ENCODE data around the gene SLC1A3.

The SLC1A3 gene

GRCh38 chr5:36654564-36654963 is 48.2 kb downstream of the SLC1A3 start:
- no peak for DNase-seq (ENCODE audit: low read depth, low spot score)

DNA sequence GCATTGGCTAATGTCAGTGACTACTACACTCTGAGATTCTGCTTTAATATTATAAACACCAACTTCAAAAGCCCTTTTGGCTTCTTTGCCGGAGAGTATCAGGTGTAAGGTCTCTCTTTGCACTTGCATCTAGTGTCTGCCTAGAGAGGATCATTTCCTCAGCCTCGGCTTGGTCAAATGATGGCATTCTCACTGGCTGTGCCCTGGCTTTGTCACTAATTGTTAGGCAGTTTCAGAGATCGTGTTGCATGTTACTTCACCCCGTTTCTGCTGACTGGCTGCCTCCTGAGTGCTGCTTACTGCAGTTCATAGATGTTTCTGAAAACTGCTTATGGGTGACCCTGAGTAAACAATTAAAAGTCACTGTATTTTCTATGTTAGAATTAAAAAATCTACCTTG is 48.8 kb downstream of the SLC1A3 start:
- no peak for DNase-seq (ENCODE audit: low read depth, low spot score)

DNA sequence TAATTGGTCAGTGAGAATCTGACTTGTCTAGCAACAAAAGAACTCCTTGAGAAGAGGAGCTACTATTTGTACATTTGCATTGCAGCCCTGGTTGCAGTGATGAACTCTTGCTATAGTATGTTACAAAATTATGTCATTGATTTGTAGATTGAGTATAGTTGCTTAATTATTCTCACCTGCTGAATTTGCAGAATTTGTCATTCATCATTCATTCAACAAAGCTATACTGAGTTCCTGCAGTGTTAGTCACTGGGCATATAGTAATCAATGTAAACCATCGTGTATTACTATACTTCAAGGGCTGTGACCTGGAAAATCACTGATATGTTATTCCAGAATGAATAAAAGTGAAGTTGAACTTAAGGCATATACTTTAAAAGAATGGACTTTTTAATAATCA is 50.1 kb downstream of the SLC1A3 start:
- DNase-seq (ENCODE audit: low read depth, low spot score), result no peak

DNA sequence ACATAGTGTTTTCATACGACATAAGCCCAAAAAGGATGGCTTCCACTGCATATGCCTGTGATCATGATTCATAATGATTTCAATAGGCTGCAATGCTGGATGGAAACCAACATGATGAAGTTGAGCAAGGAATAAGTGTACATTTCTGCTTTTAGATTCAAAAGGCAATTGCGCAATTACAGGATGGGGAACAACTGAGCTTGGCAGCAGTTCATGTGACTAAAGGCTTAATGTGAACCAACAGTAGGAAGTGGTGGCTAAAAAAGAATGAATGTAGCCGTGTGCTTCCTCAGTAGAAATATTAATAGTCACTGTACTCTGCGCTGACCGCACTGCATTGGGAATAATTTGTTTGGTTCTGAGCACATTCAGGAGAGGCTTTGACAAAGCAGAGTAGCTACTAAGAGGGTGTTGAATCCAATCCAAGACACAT is 51.2 kb downstream of the SLC1A3 start:
- no peak for DNase-seq (ENCODE audit: low read depth, low spot score)

- no peak for DNase-seq (ENCODE audit: low read depth, low spot score)
Observed at GRCh38 chr5:36658038-36658756, 51.8 kb downstream of the SLC1A3 start.

GRCh38 chr5:36659411-36659810 is 53.0 kb downstream of the SLC1A3 start:
- DNase-seq (ENCODE audit: low read depth, low spot score), result no peak

DNA sequence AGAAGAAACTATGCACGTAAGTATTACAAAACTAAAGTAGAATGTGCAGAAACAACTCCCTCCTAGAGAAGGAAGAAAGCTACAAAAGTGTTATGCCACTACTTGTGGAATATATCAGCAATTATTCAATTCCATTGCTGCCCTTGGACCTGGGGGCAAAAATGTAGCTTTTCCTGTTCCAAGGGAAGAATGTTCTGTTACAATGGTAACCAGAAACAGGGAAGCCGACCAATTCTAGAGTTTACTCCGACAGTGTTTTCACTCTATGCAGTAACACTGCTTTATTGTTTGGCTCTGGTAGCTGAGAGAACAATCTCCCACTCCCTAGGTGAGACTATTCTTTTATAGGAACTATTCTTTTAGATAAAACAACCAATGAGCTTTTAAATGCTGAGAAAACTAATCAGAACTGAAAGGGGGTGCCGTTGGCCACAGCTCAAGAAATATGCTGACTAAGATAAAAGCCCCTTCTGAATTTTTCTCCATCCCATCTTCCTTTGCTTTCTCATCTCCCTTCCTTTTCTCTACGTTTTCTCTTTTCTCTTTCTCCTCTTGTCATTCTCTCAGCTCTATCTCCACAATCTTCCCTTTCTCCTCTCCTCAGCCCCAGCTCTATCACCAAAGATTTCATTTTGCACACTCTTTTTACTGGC is 54.1 kb downstream of the SLC1A3 start:
- DNase-seq (ENCODE audit: low read depth, low spot score), result no peak

DNA sequence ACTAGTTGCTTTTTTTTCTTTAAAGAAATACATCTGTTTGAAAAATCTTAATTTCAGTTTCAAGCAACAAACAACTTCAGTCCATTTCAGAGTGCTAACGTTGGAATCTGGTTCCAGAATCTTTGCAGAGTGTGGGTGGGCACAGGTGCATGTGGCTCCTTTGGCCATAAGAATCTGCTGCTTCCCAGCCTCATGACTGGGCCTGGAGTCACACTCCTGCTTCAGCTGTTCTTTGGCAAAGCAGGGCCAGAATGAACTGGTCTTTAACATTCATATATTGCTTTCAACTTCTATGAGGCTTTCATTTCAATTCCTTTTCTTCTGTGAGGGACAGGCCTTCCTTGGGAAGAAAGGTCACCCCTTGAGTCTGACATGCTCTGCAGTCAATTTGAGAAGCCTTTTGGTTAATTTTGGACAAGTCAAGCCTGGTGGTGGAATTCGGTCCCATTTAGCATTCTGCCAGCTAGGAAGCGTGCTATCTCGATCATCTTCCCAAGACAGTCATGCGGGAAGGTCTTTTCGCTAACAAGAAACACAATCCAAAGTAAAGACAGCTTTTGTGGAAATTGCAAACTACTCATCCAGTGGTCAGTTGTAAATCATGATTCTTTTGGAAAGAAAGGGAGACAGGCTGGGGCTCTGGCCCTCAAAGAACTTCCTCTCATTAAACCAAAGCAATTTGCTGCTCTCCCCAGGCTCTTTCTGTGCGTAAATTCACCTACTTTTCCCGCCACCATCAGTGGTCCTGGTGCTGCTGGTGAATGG is 55.2 kb downstream of the SLC1A3 start:
- no peak for DNase-seq (ENCODE audit: low read depth, low spot score)

GRCh38 chr5:36662291-36662851 is 56.0 kb downstream of the SLC1A3 start:
- DNase-seq (ENCODE audit: low read depth, low spot score), result no peak

DNA sequence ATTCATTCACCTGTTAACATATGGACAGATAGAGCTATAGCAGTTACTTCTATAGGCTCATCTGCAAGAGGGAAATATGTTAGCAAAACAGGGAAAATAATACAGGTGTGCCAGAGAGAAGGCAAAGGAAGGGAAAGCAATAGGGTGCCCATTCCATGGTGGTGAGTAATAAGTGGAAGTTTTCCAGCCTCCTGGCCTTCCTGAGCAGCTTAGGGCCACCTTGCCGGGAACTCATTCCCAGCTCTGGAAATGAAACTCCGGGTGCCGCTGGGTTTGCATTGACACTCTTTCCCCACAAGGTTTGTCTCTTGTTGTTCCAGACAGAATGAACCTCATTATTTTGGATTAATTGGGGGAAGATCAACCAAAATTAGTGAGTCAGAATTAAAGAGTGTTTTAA is 58.4 kb downstream of the SLC1A3 start:
- DNase-seq (ENCODE audit: low read depth, low spot score), result no peak

GRCh38 chr5:36665628-36666027 is 59.2 kb downstream of the SLC1A3 start:
- DNase-seq (ENCODE audit: low read depth, low spot score), result no peak

DNA sequence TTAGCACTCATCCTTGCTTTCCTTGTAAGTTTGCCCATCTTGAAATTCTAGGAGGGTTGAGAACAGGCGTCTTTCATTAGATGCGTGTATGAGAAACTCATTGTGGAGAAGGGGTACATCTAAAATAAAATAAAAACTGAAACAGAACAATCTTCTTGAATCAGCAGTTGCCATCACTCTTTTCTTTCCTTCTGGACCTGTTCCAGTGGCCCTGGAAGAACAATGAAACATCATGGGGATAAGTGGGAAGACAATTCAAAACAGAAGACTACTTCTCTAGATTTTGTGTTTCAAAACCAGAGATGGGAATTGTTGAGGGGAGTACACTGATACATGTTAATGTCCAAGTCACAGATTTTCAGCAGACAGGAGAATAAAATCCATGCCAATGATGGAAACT is 59.9 kb downstream of the SLC1A3 start:
- no peak for DNase-seq (ENCODE audit: low read depth, low spot score)

DNA sequence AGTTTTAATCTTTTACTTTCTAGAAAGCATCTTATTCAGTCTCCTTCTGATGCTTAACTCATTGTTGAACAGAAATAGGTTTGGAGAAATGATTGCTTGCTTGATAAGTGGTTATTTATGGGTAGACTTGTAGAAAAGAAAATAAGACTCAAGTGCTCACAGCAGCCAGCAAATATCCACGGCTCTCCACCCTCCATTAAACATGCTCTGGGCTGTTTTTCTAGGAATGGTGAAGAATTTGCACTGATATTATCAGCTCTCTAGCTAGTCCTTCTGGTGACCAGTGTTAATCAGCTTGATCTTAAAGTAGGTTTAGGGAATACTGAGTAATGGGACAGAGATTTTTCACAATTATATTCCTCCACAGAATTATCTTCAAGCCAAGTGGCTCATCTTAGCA is 60.6 kb downstream of the SLC1A3 start:
- no peak for DNase-seq (ENCODE audit: low read depth, low spot score)

GRCh38 chr5:36667824-36668223 is 61.4 kb downstream of the SLC1A3 start:
- DNase-seq (ENCODE audit: low read depth, low spot score), result no peak

DNA sequence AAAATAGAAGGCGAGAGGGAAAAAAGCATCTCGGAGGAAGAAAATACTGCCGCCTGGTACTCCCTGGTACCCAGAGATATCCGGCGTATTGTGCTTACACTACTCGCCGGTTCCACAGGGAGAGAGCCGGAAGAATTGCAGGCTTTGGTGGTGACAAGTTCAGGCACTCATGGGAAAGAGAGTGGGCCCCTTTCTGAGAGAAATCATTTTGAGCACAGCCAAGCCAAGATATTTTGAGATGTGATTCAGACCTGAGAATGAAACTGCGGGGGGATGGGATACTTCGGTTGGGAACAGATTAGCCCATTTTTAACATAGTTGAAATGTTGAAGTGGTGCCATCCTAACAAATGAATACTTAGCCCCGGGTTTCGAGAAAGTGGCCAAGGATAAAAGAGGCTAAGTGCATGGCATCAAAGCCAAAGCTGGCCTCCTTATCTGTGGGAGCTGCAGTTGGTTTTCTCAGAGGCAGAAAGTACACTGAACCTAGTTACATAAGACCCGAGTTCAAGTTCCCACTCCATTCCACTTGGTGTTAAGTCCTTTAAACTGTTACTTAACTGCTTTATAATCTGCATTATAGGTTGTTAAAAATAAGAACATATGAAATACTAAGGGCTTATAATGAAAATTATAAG is 62.7 kb downstream of the SLC1A3 start:
- no peak for DNase-seq (ENCODE audit: low read depth, low spot score)

GRCh38 chr5:36670548-36670947 is 64.1 kb downstream of the SLC1A3 start:
- no peak for DNase-seq (ENCODE audit: low read depth, low spot score)

DNA sequence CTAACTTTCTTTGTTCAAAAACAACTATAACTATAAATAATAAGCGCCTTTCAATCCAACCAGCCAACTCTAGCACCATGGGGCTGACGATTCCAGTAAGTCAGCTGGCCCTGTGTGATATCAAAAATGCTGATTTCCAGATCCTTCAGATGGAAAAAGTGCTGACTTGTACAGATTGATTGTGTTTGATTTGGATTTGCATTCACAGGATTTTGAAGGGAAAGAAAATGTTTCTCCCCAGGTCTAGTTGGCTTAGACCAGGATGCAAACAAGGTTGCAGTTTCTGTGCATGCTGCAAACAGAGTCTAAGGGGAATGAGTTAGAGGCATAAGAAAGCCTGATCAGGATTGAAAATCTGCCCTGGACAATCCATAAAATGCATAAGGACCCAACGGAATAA is 68.9 kb downstream of the SLC1A3 start:
- DNase-seq (ENCODE audit: low read depth, low spot score), result no peak

- no peak for DNase-seq (ENCODE audit: low read depth, low spot score)
Observed at GRCh38 chr5:36679221-36679989, 73.0 kb downstream of the SLC1A3 start.

DNA sequence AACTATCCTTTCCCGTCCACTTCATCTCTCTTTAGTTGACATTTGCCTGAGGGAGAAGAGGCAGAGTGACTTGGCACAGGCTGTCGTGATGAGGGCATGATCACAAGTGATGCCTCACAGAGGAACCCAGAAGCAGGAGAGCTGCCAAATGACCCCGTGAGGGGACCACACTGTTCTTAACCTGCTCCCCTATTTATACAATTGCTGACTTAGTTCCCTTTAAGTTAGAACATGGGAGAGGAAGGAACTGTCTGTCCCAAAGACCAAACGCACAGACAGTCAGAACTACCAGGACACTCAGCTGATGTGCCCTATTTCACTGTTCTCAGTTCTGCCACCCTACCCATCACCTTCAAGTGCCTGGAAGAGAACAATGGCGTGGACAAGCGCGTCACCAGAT is 73.7 kb downstream of the SLC1A3 start:
- DNase-seq (ENCODE audit: low read depth, low spot score), result no peak

DNA sequence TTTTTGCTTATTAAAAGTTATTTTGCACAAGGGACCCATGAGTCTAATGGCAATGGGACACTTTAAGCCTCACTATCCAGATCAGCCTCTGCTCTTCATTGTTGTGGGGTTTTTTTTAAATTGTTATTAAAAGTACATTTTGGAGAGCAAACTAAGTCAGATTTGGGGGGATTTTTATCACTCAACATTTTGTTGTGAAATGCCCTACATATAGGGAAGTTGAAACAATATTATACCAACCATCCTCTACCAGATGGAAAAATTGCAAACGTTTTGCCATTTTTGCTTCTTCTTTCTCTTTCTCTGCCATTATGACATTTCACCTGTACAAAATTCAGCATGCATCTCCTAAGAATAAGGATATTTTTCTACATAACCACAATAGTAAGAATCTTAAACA is 75.3 kb downstream of the SLC1A3 start:
- DNase-seq (ENCODE audit: low read depth, low spot score), result no peak

DNA sequence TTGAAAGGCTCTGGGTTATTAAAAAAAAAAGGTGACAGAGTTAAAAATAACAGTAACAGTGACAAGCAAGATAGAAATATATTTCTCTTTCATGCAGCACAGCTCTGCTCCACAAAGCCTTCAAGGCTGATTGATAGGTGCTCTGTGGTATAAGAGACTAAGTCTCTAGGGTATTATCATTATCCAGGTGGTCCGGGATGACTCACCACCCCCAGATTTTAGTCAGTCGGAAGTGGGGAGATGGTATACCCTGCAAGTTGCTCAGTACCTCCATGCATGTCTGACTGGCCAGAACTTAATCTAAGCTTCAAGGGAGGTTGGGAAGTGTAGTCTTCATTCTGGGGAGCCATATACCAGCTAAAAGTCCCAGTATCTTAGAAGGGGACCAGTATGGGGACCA is 76.1 kb downstream of the SLC1A3 start:
- DNase-seq (ENCODE audit: low read depth, low spot score), result no peak

Data from activated naive CD8-positive, alpha-beta T cell treated with anti-CD3 and anti-CD28 coated beads, Interleukin-2, amount 50 U/mL, for 16 hours (primary cell).